Testis (tissue), 3 donors: Measurements from ENCODE around the gene ZRANB3. TPM values are rescaled to one million over a fixed set of nuclear protein-coding genes. Genes with fewer than 3 reads are reported as not detected.

ENCODE experiments used
- DNase-seq: peaks from one replicate; pipeline ENCODE4 v3.0.0-alpha.2; 2019
- H3K27ac ChIP-seq, 2 donors: fragments of 200-600 bp; sonication (generic); one replicate each; pipeline ENCODE4 v1.5.1; 2019
- H3K27me3 ChIP-seq: fragments of 200-600 bp; sonication (generic); one replicate; pipeline ENCODE4 v1.5.1; 2019
- H3K36me3 ChIP-seq: fragments of 200-600 bp; sonication (generic); one replicate; pipeline ENCODE4 v1.5.1; 2017; ENCODE audit warnings: low read depth; ENCODE audit errors: missing control alignments
- H3K4me1 ChIP-seq: fragments of 200-600 bp; sonication (generic); one replicate; pipeline ENCODE4 v1.5.1; 2019
- H3K4me3 ChIP-seq, 2 donors: fragments of 200-600 bp; sonication (generic); one replicate each; pipeline ENCODE4 v1.5.1; 2017 to 2019
- H3K9me3 ChIP-seq: fragments of 200-600 bp; sonication (generic); one replicate; pipeline ENCODE4 v1.5.1; 2017
- POLR2A ChIP-seq: fragments of 450-650 bp; IDR thresholded peaks from one replicate; pipeline ENCODE4 v1.6.1; 2017; ENCODE audit warnings: antibody characterized with exemption, mild to moderate bottlenecking, moderate library complexity
- WGBS, 2 donors: methylation state at CpG; one replicate each; pipeline ENCODE4 v1.1.5; 2018; 5-methylcytosine and 5-hydroxymethylcytosine counted together
- intact Hi-C: fragments of 100-400 bp; cut with DNase I; formaldehyde crosslinking; loops from one replicate; pipeline ENCODE4 v1.15.1; 2023; ENCODE audit warnings: low total_unique reads
- polyA plus RNA-seq: library from polyadenylated mRNA; stranded (reverse); fragments of 350-450 nt; fragmentation: Illumina TruSeq; extraction: RNeasy Lipid Tissue Mini Kit (QIAGEN cat#74804); gene quantifications from one replicate; pipeline ENCODE4 v1.2.3, GENCODE V29; 2014; ENCODE audit warnings: low read depth, low replicate concordance; ENCODE audit not compliant: insufficient read depth
- total RNA-seq, 2 donors: library from RNA; depleted of rRNA; stranded (reverse); fragments of >200 nt; gene quantifications; one replicate each; pipeline ENCODE4 v1.2.3, GENCODE V29; 2016
- TF ChIP-seq, protein P1 (sequence below), 3 experiments: fragments of 450-650 bp in 2 of 3; fragments of 200-600 bp in 1 of 3; sonication (generic) in 1 of 3; IDR thresholded peaks; one replicate each; pipeline ENCODE4 v1.5.1; 2016 to 2019; ENCODE audit warnings: antibody characterized with exemption in 3 of 3, mild to moderate bottlenecking in 2 of 3, moderate library complexity in 1 of 3

Gene ZRANB3
- total and polyA plus RNA-seq, 3 donors from 2014 or later, result 8.6 to 28.8 (median 19.3) TPM

DNA sequence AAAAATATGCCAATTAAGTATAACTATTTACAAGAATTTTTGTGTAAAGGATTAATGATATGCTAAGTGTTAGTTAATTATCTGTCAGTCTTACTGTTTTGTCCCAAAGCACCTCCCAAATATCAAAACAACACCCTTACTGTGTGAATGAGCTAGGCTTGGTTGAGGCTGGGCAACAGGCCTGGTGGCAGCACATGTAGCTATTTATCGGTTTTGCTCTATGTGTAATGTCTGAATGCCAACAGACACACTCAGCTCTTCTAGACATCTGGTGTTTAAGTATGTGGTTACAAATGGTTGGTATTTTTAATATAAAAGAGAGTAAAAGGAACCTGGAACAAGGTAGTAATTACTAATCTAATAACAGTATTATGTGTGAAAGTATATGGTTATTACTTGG, 303.6 kb downstream of the ZRANB3 start:
- DNase-seq, result no peak
- 74 to 100% methylated on average over 1 of the region's 1 CpG for WGBS, 2 donors
- no peaks in the 10 kb centered on the region for H3K4me1 ChIP-seq

DNA sequence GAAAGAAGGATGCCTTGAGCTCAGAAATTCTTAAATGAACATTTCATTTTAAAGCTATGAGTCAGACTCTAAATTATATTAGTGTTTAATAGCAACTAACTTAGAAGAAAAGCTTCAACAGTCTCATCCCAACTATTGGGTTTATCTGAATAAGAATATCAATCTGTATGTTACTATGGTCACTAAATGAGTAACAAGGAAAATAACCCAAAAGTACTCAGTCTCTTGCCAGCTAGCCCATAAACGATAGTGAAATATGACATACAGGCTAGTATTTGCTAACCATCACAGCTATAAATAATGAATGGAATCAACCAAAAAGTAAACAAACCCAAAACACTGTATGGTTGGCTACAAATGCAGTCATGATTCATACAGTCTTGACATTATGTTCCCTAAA, 304.1 kb downstream of the ZRANB3 start:
- intact Hi-C loops, result no loop called here
- no peak overlapping the region for H3K4me3 ChIP-seq
- no peaks in the 10 kb centered on the region for H3K27me3 ChIP-seq
- TF ChIP-seq, protein P1, sequence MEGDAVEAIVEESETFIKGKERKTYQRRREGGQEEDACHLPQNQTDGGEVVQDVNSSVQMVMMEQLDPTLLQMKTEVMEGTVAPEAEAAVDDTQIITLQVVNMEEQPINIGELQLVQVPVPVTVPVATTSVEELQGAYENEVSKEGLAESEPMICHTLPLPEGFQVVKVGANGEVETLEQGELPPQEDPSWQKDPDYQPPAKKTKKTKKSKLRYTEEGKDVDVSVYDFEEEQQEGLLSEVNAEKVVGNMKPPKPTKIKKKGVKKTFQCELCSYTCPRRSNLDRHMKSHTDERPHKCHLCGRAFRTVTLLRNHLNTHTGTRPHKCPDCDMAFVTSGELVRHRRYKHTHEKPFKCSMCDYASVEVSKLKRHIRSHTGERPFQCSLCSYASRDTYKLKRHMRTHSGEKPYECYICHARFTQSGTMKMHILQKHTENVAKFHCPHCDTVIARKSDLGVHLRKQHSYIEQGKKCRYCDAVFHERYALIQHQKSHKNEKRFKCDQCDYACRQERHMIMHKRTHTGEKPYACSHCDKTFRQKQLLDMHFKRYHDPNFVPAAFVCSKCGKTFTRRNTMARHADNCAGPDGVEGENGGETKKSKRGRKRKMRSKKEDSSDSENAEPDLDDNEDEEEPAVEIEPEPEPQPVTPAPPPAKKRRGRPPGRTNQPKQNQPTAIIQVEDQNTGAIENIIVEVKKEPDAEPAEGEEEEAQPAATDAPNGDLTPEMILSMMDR (IDR thresholded peaks at IDR 0.05), result no peak
- no peaks in the 10 kb centered on the region for H3K36me3 ChIP-seq
- no peak overlapping the region for H3K27ac ChIP-seq
- 52 to 77% methylated on average over 1 of the region's 1 CpG for WGBS, 2 donors
- H3K4me1 ChIP-seq, result no peaks in the 10 kb centered on the region
- no peaks in the 10 kb centered on the region for H3K9me3 ChIP-seq
- no peak for DNase-seq

More for the DNA sequence above, 303.6 kb downstream of the ZRANB3 start:
- no peak for TF ChIP-seq POLR2A
- TF ChIP-seq, protein P1 (IDR thresholded peaks at IDR 0.05), result no peak
- no peaks in the 10 kb centered on the region for H3K36me3 ChIP-seq
- intact Hi-C loops, result no loop called here
- H3K9me3 ChIP-seq, result no peaks in the 10 kb centered on the region
- no peak overlapping the region for H3K4me3 ChIP-seq
- no peak overlapping the region for H3K27ac ChIP-seq
- no peaks in the 10 kb centered on the region for H3K27me3 ChIP-seq

DNA sequence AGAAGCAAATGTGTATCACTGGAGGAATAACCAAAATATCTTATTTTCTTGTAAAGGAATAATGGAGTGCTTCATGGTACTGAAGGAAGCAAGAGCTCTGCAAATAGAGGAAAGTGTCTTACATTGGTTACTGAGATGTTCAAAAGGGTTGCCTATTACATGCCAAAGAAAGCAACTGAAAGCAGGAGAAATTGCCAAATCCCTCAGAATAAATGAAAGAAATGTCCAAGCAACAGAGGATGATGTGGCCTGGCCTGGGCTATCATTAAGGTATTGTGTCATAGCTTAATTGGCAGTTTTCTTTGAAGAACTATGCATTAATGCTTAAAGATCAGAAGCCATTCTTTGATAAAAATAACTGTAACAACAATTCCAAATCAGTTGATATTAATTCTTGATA, 305.2 kb downstream of the ZRANB3 start:
- H3K9me3 ChIP-seq, result no peaks in the 10 kb centered on the region
- H3K27me3 ChIP-seq, result no peaks in the 10 kb centered on the region
- DNase-seq, result no peak
- no peak overlapping the region for H3K27ac ChIP-seq
- H3K36me3 ChIP-seq, result no peaks in the 10 kb centered on the region
- no peaks in the 10 kb centered on the region for H3K4me1 ChIP-seq
- TF ChIP-seq POLR2A, result no peak
- TF ChIP-seq, protein P1 (IDR thresholded peaks at IDR 0.05), result no peak
- intact Hi-C loops, result no loop called here
- H3K4me3 ChIP-seq, result no peak overlapping the region

DNA sequence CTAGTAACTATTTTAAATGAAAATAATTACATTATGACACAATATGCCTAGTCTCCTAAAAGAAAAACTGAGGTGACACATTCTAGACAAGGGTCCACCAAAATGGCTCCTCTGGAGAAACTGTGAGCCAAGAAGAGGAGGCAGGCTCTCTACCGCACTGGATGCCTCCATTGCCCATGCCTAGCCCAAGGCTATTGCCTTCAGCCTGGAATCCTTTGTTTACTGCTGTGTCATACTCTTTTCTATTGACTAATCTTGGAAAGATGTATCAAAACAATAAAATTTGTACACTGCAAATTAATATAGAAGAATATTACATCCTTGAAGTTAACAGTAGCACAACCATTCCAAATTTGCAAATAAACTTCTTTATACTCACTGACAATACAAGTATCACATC, 311.8 kb downstream of the ZRANB3 start:
- Histone ChIP-seq H3K27ac (no peak overlapping the region), H3K9me3 (no peaks in the 10 kb centered on the region), H3K4me1 (no peaks in the 10 kb centered on the region), H3K4me3 (no peak overlapping the region), H3K36me3 (no peaks in the 10 kb centered on the region), H3K27me3 (no peaks in the 10 kb centered on the region)
- WGBS, 2 donors, result 100% methylated on average over 1 of the region's 1 CpG
- intact Hi-C loops, result no loop called here
- no peak for DNase-seq
- TF ChIP-seq POLR2A, result no peak
- TF ChIP-seq, protein P1 (IDR thresholded peaks at IDR 0.05), result no peak

DNA sequence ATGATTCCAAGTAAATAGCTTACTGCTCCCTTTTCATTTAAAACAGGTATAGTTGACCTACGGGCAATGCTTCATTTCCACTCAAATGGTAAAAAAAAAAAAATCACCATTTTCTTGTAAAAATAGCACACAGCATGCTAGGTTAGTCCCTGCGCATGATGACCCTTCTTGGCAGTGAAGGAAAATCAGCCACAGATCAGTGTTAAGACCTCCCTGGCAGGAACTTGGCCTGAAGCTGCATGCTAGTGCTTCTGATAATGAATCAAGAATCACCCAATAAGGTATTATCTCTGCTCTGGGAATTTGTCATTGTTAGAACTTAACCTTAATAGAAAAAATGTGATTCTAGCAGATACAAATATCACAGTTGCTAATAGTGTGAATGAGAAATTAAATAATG, 312.6 kb downstream of the ZRANB3 start:
- TF ChIP-seq, protein P1 (IDR thresholded peaks at IDR 0.05), result no peak
- 96 to 98% methylated on average over 2 of the region's 2 CpGs for WGBS, 2 donors
- Histone ChIP-seq H3K27ac (no peak overlapping the region), H3K36me3 (no peaks in the 10 kb centered on the region), H3K27me3 (no peaks in the 10 kb centered on the region), H3K9me3 (no peaks in the 10 kb centered on the region), H3K4me1 (no peaks in the 10 kb centered on the region), H3K4me3 (no peak overlapping the region)
- intact Hi-C loops, result no loop called here
- no peak for DNase-seq
